HCT116 (cell line): ENCODE data around the gene SRP9. TPM values are rescaled to one million over a fixed set of nuclear protein-coding genes. Genes with fewer than 3 reads are reported as not detected.

ENCODE experiments used
- ATAC-seq: fragments of 200-7000 bp; cut with Tn5 transposase; 2 replicates; pipeline ENCODE4 v1.9.1; 2020; ENCODE audit warnings: mild to moderate bottlenecking, moderate library complexity
- BruUV-seq: library from RNA; stranded (reverse); fragments of 400-500 nt; replicated peaks from 2 replicates; lab custom pipeline; 2021; lab: Mats Ljungman, UMichigan
- CTCF ChIA-PET: fragments of 300-600 bp; sonication (Branson Sonifier 250); formaldehyde crosslinking; loops from one replicate; lab custom pipeline; 2021; ENCODE audit warnings: antibody characterized with exemption; lab: Charles Lee
- POLR2A ChIA-PET: fragments of 300-600, 350-600 bp; sonication (Branson Sonifier 250); formaldehyde crosslinking; loops from one replicate; lab custom pipeline; 2021; ENCODE audit warnings: antibody characterized with exemption; lab: Charles Lee
- RAD21 ChIA-PET, 2 experiments: fragments of 300-600 bp; sonication (Branson Sonifier 250); formaldehyde crosslinking; loops; one replicate each; lab custom pipeline; 2023; ENCODE audit warnings: low total read pairs in 2 of 2; ENCODE audit not compliant: uncharacterized antibody in 2 of 2, unreplicated experiment in 2 of 2, low non-redundant PET in 1 of 2; lab: Charles Lee
- DNase-seq: peaks from one replicate; pipeline ENCODE4 v3.0.0-alpha.2; 2010; ENCODE audit warnings: low read depth, low spot score
- H2AFZ ChIP-seq: fragments of 200-600 bp; shearing (Covaris generic), sonication (generic); 2 replicates; pipeline ENCODE4 v1.6.1; 2017; ENCODE audit warnings: low read depth, mixed run types, mixed read lengths, antibody characterized with exemption, low read length; ENCODE audit not compliant: poor library complexity, severe bottlenecking
- H3K27ac ChIP-seq: 2 replicates; pipeline ENCODE4 v1.5.1; 2012; ENCODE audit warnings: low read depth, low read length
- H3K27me3 ChIP-seq: fragments of 200-600 bp; sonication (generic); 2 replicates; pipeline ENCODE4 v1.6.1; 2016; ENCODE audit warnings: mixed run types, low read length, mixed read lengths; ENCODE audit not compliant: insufficient read depth
- H3K36me3 ChIP-seq, 2 experiments: fragments of 200-500 bp in 1 of 2; fragments of 200-600 bp in 1 of 2; sonication (Bioruptor generic) in 1 of 2; sonication (generic) in 1 of 2; 2 replicates each; pipeline versions ENCODE4 v1.5.1 to v1.6.1; 2014 to 2016; ENCODE audit warnings: low read length in 2 of 2, inconsistent platforms in 1 of 2, mixed read lengths in 1 of 2, mixed run types in 1 of 2; ENCODE audit not compliant: insufficient read depth in 2 of 2, control insufficient read depth in 1 of 2
- H3K4me1 ChIP-seq, 2 experiments: fragments of 200-600 bp in 1 of 2; sonication (generic) in 1 of 2; 2 replicates each; pipeline versions ENCODE4 v1.5.1 to v1.6.1; 2012 to 2017; ENCODE audit warnings: low read length in 2 of 2, inconsistent platforms in 1 of 2, mild to moderate bottlenecking in 1 of 2, mixed read lengths in 1 of 2, mixed run types in 1 of 2, moderate library complexity in 1 of 2; ENCODE audit not compliant: insufficient read depth in 2 of 2, control insufficient read depth in 1 of 2
- H3K4me2 ChIP-seq: fragments of 200-600 bp; sonication (generic); 2 replicates; pipeline ENCODE4 v1.6.1; 2017; ENCODE audit warnings: mixed run types, low read length, mixed read lengths
- H3K4me3 ChIP-seq, 2 experiments: fragments of 200-600 bp in 1 of 2; sonication (generic) in 1 of 2; replicated peaks in 1 of 2; 2 replicates each; pipeline ENCODE4 v1.5.1; 2011 to 2016; ENCODE audit warnings: low read length in 2 of 2, control low read depth in 1 of 2, low read depth in 1 of 2, mild to moderate bottlenecking in 1 of 2, mixed read lengths in 1 of 2, mixed run types in 1 of 2
- H3K79me2 ChIP-seq: fragments of 200-600 bp; sonication (generic); 2 replicates; pipeline ENCODE4 v1.6.1; 2017; ENCODE audit warnings: mild to moderate bottlenecking, mixed run types, low read length, moderate library complexity, mixed read lengths; ENCODE audit not compliant: insufficient read depth
- H3K9ac ChIP-seq: fragments of 200-600 bp; sonication (generic); 2 replicates; pipeline ENCODE4 v1.6.1; 2016; ENCODE audit warnings: low read length, mixed read lengths
- H3K9me2 ChIP-seq: fragments of 200-600 bp; sonication (generic), shearing (Covaris generic); 2 replicates; pipeline ENCODE4 v1.6.1; 2017; ENCODE audit warnings: mixed run types, mild to moderate bottlenecking, moderate library complexity; ENCODE audit not compliant: insufficient read depth
- H3K9me3 ChIP-seq, 2 experiments: fragments of 200-500 bp in 1 of 2; fragments of 200-600 bp in 1 of 2; sonication (Bioruptor generic) in 1 of 2; sonication (generic) in 1 of 2; 2 replicates each; pipeline ENCODE4 v1.6.1; 2014 to 2017; ENCODE audit warnings: low read length in 2 of 2, mixed read lengths in 2 of 2, inconsistent platforms in 1 of 2, low read depth in 1 of 2, mild to moderate bottlenecking in 1 of 2, mixed run types in 1 of 2, moderate library complexity in 1 of 2; ENCODE audit not compliant: control insufficient read depth in 1 of 2, insufficient read depth in 1 of 2
- H4K20me1 ChIP-seq: fragments of 200-600 bp; sonication (generic), shearing (Covaris generic); 2 replicates; pipeline ENCODE4 v1.6.1; 2017; ENCODE audit warnings: mixed run types, mild to moderate bottlenecking, moderate library complexity; ENCODE audit not compliant: insufficient read depth
- EGR1 ChIP-seq: IDR thresholded peaks from 2 replicates; pipeline ENCODE4 v1.6.1; 2012; ENCODE audit warnings: low read depth
- ELF1 ChIP-seq: IDR thresholded peaks from 2 replicates; pipeline ENCODE4 v1.6.1; 2012; ENCODE audit warnings: low read depth, borderline replicate concordance
- EZH2 ChIP-seq: fragments of 200-600 bp; sonication (generic); IDR thresholded peaks from 2 replicates; pipeline ENCODE4 v1.6.1; 2017; ENCODE audit warnings: antibody characterized with exemption, mixed run types
- EZH2phosphoT487 ChIP-seq: fragments of 200-600 bp; IDR thresholded peaks from 2 replicates; pipeline ENCODE4 v1.6.1; 2018; ENCODE audit warnings: antibody characterized with exemption, borderline replicate concordance
- FOSL1 ChIP-seq: IDR thresholded peaks from 2 replicates; pipeline ENCODE4 v1.6.1; 2012; ENCODE audit warnings: low read depth
- POLR2A ChIP-seq: IDR thresholded peaks from 2 replicates; pipeline ENCODE4 v1.7.0; 2011; ENCODE audit warnings: borderline replicate concordance; ENCODE audit not compliant: insufficient read depth, insufficient read length; ENCODE audit errors: extremely low read depth
- RAD21 ChIP-seq: IDR thresholded peaks from 2 replicates; pipeline ENCODE4 v1.6.1; 2012; ENCODE audit warnings: low read depth, mild to moderate bottlenecking
- SIN3A ChIP-seq: IDR thresholded peaks from 2 replicates; pipeline ENCODE4 v1.6.1; 2012; ENCODE audit warnings: low read depth
- SP1 ChIP-seq: IDR thresholded peaks from 2 replicates; pipeline ENCODE4 v1.6.1; 2012; ENCODE audit warnings: low read depth
- SRF ChIP-seq: IDR thresholded peaks from 2 replicates; pipeline ENCODE4 v1.6.1; 2012; ENCODE audit warnings: low read depth
- TCF7L2 ChIP-seq: IDR thresholded peaks from 2 replicates; pipeline ENCODE4 v1.7.0; 2011; ENCODE audit warnings: borderline replicate concordance, inconsistent platforms; ENCODE audit not compliant: insufficient read depth, insufficient read length; ENCODE audit errors: extremely low read depth
- YY1 ChIP-seq: IDR thresholded peaks from 2 replicates; pipeline ENCODE4 v1.6.1; 2011; ENCODE audit warnings: low read length, low read depth, moderate library complexity, mild to moderate bottlenecking; ENCODE audit not compliant: insufficient replicate concordance; ENCODE audit errors: extremely low read depth
- ZFX ChIP-seq: fragments of 450-650 bp; IDR thresholded peaks from 2 replicates; pipeline ENCODE4 v1.6.1; 2017
- ZNF274 ChIP-seq: fragments of 200-500 bp; sonication (Bioruptor generic); IDR thresholded peaks from 2 replicates; pipeline ENCODE4 v1.6.1; 2014; ENCODE audit warnings: mild to moderate bottlenecking, low read depth, low read length, inconsistent platforms
- intact Hi-C: fragments of 100-400 bp; cut with micrococcal nuclease; formaldehyde crosslinking; loops from 2 replicates; pipeline ENCODE4 v1.10.0; 2022
- total RNA-seq: library from RNA; stranded (reverse); gene quantifications from one replicate; pipeline ENCODE4 v1.2.1, GENCODE V29; 2021; ENCODE audit not compliant: unreplicated experiment
- TF ChIP-seq, protein P1 (sequence below): IDR thresholded peaks from 2 replicates; pipeline ENCODE4 v1.6.1; 2012
- TF ChIP-seq, protein P2 (sequence below), 3 experiments: fragments of 200-600 bp in 1 of 3; sonication (generic) in 1 of 3; IDR thresholded peaks in 2 of 3; conservative IDR thresholded peaks in 1 of 3; 2 replicates each; pipeline ENCODE4 v1.5.1; 2012 to 2017; ENCODE audit warnings: low read depth in 2 of 3, low read length in 2 of 3, antibody characterized with exemption in 1 of 3, borderline replicate concordance in 1 of 3, control low read depth in 1 of 3, mild to moderate bottlenecking in 1 of 3, mixed read lengths in 1 of 3, mixed run types in 1 of 3, moderate library complexity in 1 of 3; ENCODE audit not compliant: insufficient read depth in 1 of 3
- TF ChIP-seq, protein P3 (sequence below): IDR thresholded peaks from 2 replicates; pipeline ENCODE4 v1.6.1; 2011; ENCODE audit warnings: mild to moderate bottlenecking, low read length, moderate library complexity; ENCODE audit not compliant: insufficient replicate concordance; ENCODE audit errors: extremely low read depth
- TF ChIP-seq, protein P4 (sequence below): IDR thresholded peaks from 2 replicates; pipeline ENCODE4 v1.6.1; 2012; ENCODE audit warnings: low read depth
- TF ChIP-seq, protein P5 (sequence below): IDR thresholded peaks from 2 replicates; pipeline ENCODE4 v1.6.1; 2012

Gene SRP9
- total RNA-seq, 1 experiment from 2014 or later = 220 TPM

DNA sequence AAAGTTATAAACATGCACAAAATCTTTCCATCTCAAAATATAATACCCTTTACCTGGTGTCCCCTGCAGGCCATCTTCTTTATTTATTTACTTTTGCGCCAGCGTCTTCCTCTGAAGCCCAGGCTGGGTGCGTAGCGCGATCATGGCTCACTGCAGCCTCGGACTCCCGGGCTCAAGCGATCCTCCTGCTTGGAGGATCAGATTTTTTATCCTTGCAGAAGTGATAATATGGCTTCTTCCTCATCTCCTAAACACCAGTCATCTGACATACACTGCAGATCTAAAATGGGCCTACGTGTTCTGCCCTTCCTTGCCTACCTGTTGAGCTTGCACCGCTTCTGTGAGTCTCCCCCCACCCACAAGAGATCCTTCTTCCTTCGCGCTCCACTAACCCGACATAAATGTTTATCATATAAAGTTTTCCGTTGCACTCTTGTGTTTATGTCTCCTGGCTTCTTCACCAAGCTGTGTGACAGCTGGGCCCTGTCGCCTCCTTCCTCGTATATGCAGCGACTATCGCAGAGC, 506 bp upstream of the SRP9 start:
- POLR2A ChIA-PET = interaction anchor here (0.6 to 1.5 kb wide), 8 partner anchors 8 to 303 kb away, joined by 3 to 7 read pairs (median 4); partner anchors contain the start of genes EPHX1, PYCR2 and TMEM63A
- Histone ChIP-seq H3K4me3 (peak overlapping the region; percentile 87 to 95), H3K9me3 (no peaks in the 10 kb centered on the region), H3K4me2 (peak overlapping the region; percentile 83), H3K79me2 (peaks cover 45% of the 10 kb centered on the region), H3K36me3 (peaks cover 3 to 5% of the 10 kb centered on the region in 2 experiments; a peak in 2 of 4 replicates), H3K9me2 (no peaks in the 10 kb centered on the region), H3K4me1 (peaks cover 11 to 23% of the 10 kb centered on the region in 2 experiments; a peak in 3 of 4 replicates), H3K9ac (peak overlapping the region; percentile 47), H4K20me1 (no peaks in the 10 kb centered on the region), H3K27ac (peak overlapping the region; percentile 82), H3K27me3 (no peaks in the 10 kb centered on the region), H2AFZ (peak overlapping the region; percentile 75)
- DNase-seq (no peak), ATAC-seq (peak; percentile 9)
- TF ChIP-seq SIN3A = no peak
- TF ChIP-seq SP1 = no peak
- TF ChIP-seq SRF = no peak
- TF ChIP-seq EZH2 = no peak
- no peak for TF ChIP-seq EZH2phosphoT487
- TF ChIP-seq, protein P1, sequence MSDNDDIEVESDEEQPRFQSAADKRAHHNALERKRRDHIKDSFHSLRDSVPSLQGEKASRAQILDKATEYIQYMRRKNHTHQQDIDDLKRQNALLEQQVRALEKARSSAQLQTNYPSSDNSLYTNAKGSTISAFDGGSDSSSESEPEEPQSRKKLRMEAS = no peak
- TF ChIP-seq RAD21 = no peak
- TF ChIP-seq ELF1 = no peak; the same call in 1 of the 2 replicates
- no peak for TF ChIP-seq ZFX
- TF ChIP-seq, protein P2, sequence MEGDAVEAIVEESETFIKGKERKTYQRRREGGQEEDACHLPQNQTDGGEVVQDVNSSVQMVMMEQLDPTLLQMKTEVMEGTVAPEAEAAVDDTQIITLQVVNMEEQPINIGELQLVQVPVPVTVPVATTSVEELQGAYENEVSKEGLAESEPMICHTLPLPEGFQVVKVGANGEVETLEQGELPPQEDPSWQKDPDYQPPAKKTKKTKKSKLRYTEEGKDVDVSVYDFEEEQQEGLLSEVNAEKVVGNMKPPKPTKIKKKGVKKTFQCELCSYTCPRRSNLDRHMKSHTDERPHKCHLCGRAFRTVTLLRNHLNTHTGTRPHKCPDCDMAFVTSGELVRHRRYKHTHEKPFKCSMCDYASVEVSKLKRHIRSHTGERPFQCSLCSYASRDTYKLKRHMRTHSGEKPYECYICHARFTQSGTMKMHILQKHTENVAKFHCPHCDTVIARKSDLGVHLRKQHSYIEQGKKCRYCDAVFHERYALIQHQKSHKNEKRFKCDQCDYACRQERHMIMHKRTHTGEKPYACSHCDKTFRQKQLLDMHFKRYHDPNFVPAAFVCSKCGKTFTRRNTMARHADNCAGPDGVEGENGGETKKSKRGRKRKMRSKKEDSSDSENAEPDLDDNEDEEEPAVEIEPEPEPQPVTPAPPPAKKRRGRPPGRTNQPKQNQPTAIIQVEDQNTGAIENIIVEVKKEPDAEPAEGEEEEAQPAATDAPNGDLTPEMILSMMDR (IDR thresholded peaks at IDR 0.05 in 2 of 3, conservative IDR thresholded peaks at IDR 0.05 in 1 of 3; ENCODE audit: borderline replicate concordance in 1 of 3, insufficient read depth in 1 of 3, low read depth in 2 of 3, low read length in 2 of 3) = no peak
- TF ChIP-seq ZNF274 = no peak
- no peak for TF ChIP-seq TCF7L2
- TF ChIP-seq, protein P3, sequence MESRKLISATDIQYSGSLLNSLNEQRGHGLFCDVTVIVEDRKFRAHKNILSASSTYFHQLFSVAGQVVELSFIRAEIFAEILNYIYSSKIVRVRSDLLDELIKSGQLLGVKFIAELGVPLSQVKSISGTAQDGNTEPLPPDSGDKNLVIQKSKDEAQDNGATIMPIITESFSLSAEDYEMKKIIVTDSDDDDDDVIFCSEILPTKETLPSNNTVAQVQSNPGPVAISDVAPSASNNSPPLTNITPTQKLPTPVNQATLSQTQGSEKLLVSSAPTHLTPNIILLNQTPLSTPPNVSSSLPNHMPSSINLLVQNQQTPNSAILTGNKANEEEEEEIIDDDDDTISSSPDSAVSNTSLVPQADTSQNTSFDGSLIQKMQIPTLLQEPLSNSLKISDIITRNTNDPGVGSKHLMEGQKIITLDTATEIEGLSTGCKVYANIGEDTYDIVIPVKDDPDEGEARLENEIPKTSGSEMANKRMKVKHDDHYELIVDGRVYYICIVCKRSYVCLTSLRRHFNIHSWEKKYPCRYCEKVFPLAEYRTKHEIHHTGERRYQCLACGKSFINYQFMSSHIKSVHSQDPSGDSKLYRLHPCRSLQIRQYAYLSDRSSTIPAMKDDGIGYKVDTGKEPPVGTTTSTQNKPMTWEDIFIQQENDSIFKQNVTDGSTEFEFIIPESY = no peak
- no peak for TF ChIP-seq POLR2A
- no peak for TF ChIP-seq EGR1
- TF ChIP-seq, protein P4, sequence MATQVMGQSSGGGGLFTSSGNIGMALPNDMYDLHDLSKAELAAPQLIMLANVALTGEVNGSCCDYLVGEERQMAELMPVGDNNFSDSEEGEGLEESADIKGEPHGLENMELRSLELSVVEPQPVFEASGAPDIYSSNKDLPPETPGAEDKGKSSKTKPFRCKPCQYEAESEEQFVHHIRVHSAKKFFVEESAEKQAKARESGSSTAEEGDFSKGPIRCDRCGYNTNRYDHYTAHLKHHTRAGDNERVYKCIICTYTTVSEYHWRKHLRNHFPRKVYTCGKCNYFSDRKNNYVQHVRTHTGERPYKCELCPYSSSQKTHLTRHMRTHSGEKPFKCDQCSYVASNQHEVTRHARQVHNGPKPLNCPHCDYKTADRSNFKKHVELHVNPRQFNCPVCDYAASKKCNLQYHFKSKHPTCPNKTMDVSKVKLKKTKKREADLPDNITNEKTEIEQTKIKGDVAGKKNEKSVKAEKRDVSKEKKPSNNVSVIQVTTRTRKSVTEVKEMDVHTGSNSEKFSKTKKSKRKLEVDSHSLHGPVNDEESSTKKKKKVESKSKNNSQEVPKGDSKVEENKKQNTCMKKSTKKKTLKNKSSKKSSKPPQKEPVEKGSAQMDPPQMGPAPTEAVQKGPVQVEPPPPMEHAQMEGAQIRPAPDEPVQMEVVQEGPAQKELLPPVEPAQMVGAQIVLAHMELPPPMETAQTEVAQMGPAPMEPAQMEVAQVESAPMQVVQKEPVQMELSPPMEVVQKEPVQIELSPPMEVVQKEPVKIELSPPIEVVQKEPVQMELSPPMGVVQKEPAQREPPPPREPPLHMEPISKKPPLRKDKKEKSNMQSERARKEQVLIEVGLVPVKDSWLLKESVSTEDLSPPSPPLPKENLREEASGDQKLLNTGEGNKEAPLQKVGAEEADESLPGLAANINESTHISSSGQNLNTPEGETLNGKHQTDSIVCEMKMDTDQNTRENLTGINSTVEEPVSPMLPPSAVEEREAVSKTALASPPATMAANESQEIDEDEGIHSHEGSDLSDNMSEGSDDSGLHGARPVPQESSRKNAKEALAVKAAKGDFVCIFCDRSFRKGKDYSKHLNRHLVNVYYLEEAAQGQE = no peak
- TF ChIP-seq YY1 = no peak
- TF ChIP-seq, protein P5, sequence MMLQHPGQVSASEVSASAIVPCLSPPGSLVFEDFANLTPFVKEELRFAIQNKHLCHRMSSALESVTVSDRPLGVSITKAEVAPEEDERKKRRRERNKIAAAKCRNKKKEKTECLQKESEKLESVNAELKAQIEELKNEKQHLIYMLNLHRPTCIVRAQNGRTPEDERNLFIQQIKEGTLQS = no peak
- TF ChIP-seq FOSL1 = no peak
- RAD21 ChIA-PET = interaction anchor here (1.1 to 1.7 kb wide), 4 partner anchors 69 to 302 kb away, joined by 3 to 5 read pairs (median 4); partner anchors contain the start of gene TMEM63A (in 1 of the 2)
- BruUV-seq = no TSS peak
- intact Hi-C loops = loop anchor here (1.0 to 10.0 kb wide), 4 partner anchors 68 to 200 kb away; partner anchors contain the start of genes LEFTY1 and TMEM63A
- CTCF ChIA-PET = interaction anchor here (0.7 to 1.7 kb wide), 14 partner anchors 9 to 302 kb away, joined by 3 to 11 read pairs (median 4); partner anchors contain the start of gene TMEM63A
